Vagina (tissue), 2 donors: ENCODE measurements around the gene SEC16A. TPM values are rescaled to one million over a fixed set of nuclear protein-coding genes. Genes with fewer than 3 reads are reported as not detected.

Experiments used
- DNase-seq, 2 donors: peaks; one replicate each; pipeline ENCODE4 v3.0.0-alpha.2; 2017; ENCODE audit errors: extremely low spot score in 2 of 2
- H3K27ac ChIP-seq: fragments of 200-600 bp; sonication (generic); one replicate; pipeline ENCODE4 v1.5.1; 2019
- H3K27me3 ChIP-seq: fragments of 200-600 bp; sonication (generic); one replicate; pipeline ENCODE4 v1.5.1; 2019
- H3K36me3 ChIP-seq, 2 donors: fragments of 200-600 bp; sonication (generic); one replicate each; pipeline ENCODE4 v1.5.1; 2017 to 2019
- H3K4me1 ChIP-seq: fragments of 200-600 bp; sonication (generic); one replicate; pipeline ENCODE4 v1.5.1; 2019
- H3K4me3 ChIP-seq, 2 donors: fragments of 200-600 bp; sonication (generic); 1 replicate in 1 of 2; 2 replicates in 1 of 2; pipeline ENCODE4 v1.5.1; 2016 to 2019
- H3K9me3 ChIP-seq: fragments of 200-600 bp; sonication (generic); one replicate; pipeline ENCODE4 v1.5.1; 2019
- POLR2A ChIP-seq, 2 donors: fragments of 450-650 bp; IDR thresholded peaks; one replicate each; pipeline ENCODE4 v1.6.1; 2017; ENCODE audit warnings: antibody characterized with exemption in 2 of 2, mild to moderate bottlenecking in 2 of 2, moderate library complexity in 2 of 2
- POLR2AphosphoS5 ChIP-seq, 2 donors: sonication (generic); formaldehyde crosslinking; IDR thresholded peaks; one replicate each; pipeline ENCODE4 v1.9.0; 2017; ENCODE audit warnings: antibody characterized with exemption in 2 of 2, mild to moderate bottlenecking in 2 of 2, low read depth in 1 of 2; ENCODE audit not compliant: insufficient read depth in 1 of 2
- intact Hi-C: fragments of 100-400 bp; cut with DNase I; formaldehyde crosslinking; loops from one replicate; pipeline ENCODE4 v1.15.1; 2023
- total RNA-seq: library from RNA; depleted of rRNA; stranded (reverse); fragments of >200 nt; gene quantifications from one replicate; pipeline ENCODE4 v1.2.3, GENCODE V29; 2016
- TF ChIP-seq, protein P1 (sequence below), 3 experiments: fragments of 450-650 bp in 2 of 3; fragments of 200-600 bp in 1 of 3; sonication (generic) in 1 of 3; IDR thresholded peaks; one replicate each; pipeline ENCODE4 v1.5.1; 2017 to 2019; ENCODE audit warnings: antibody characterized with exemption in 3 of 3, mild to moderate bottlenecking in 2 of 3, moderate library complexity in 2 of 3

Gene SEC16A
- total RNA-seq, 1 donor from 2014 or later = 52.3 TPM

DNA sequence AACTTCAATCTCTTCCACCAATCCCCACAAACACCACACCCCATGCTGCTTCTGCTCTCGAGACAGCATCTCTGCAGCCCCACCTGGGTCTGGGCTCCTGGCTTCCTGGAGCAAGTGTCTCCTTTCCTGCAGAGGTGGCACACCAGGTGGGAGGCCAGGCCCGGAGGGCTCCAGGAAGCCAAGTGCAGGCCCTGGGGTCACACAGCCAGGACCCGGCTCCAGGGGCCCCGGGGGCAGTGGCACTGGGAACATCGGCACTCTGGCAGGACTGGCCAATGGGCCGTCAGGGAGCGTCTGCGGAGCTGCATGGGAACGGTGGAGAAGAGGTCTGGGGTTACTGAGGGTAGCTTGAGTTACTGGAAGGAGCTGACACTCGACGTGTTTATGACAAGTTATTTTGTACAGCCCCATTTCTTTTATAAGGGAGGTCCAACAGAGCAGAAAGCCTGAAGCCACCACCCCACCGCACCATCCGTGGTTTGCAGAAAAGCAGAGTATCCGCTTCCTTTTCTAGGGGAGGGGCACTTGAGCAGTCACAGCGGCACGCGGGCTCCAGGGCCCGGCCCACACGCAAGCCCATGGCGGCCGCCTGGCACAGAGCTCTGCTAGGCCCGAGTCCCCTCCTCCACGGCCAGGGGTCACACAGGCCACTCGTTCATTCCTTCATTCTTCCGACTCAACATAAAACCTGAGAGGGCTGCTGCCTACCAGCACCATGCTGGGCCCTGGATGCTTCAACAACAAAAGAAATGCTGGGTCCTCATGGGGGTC, 28.6 kb downstream of the SEC16A start:
- TF ChIP-seq POLR2A (IDR thresholded peaks at IDR 0.05) (no peak), POLR2AphosphoS5 (IDR thresholded peaks at IDR 0.05; ENCODE audit: insufficient read depth in 1 of 2, low read depth in 1 of 2) (no peak)
- TF ChIP-seq, protein P1, sequence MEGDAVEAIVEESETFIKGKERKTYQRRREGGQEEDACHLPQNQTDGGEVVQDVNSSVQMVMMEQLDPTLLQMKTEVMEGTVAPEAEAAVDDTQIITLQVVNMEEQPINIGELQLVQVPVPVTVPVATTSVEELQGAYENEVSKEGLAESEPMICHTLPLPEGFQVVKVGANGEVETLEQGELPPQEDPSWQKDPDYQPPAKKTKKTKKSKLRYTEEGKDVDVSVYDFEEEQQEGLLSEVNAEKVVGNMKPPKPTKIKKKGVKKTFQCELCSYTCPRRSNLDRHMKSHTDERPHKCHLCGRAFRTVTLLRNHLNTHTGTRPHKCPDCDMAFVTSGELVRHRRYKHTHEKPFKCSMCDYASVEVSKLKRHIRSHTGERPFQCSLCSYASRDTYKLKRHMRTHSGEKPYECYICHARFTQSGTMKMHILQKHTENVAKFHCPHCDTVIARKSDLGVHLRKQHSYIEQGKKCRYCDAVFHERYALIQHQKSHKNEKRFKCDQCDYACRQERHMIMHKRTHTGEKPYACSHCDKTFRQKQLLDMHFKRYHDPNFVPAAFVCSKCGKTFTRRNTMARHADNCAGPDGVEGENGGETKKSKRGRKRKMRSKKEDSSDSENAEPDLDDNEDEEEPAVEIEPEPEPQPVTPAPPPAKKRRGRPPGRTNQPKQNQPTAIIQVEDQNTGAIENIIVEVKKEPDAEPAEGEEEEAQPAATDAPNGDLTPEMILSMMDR (IDR thresholded peaks at IDR 0.05) = no peak
- Histone ChIP-seq H3K4me1 (no peaks in the 10 kb centered on the region), H3K4me3 (no peak overlapping the region), H3K9me3 (no peaks in the 10 kb centered on the region), H3K27me3 (no peaks in the 10 kb centered on the region), H3K27ac (no peak overlapping the region), H3K36me3 (peaks cover 0 to 83% of the 10 kb centered on the region in 2 donors)
- DNase-seq = no peak
- intact Hi-C loops = no loop called here

DNA sequence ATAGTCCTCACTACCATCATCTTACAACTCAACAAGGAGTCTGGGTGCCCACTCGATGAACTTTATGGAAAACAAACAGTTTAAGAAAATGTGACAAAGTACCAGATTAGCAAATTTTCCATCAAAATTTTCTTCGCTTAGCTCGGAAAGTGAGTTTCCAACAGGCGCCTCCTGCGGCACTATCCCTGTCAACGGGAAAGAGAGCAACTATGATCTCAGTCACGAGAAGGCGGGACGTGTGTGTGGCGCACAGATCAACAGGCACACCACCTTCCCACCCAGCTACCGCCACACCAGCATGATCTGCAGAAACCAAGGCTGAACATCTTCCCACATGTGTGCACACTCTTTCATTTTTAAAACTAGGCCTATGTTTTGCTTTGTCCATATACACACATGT, 29.5 kb downstream of the SEC16A start:
- no peak overlapping the region for H3K4me3 ChIP-seq
- H3K4me1 ChIP-seq = no peaks in the 10 kb centered on the region
- no peaks in the 10 kb centered on the region for H3K27me3 ChIP-seq
- no peak for DNase-seq
- no peak overlapping the region for H3K27ac ChIP-seq
- TF ChIP-seq POLR2A (IDR thresholded peaks at IDR 0.05) = no peak
- TF ChIP-seq POLR2AphosphoS5 (IDR thresholded peaks at IDR 0.05; ENCODE audit: insufficient read depth in 1 of 2, low read depth in 1 of 2) = no peak
- TF ChIP-seq, protein P1 (IDR thresholded peaks at IDR 0.05) = no peak
- intact Hi-C loops = no loop called here
- no peaks in the 10 kb centered on the region for H3K9me3 ChIP-seq
- H3K36me3 ChIP-seq = peaks cover 0 to 83% of the 10 kb centered on the region in 2 donors

DNA sequence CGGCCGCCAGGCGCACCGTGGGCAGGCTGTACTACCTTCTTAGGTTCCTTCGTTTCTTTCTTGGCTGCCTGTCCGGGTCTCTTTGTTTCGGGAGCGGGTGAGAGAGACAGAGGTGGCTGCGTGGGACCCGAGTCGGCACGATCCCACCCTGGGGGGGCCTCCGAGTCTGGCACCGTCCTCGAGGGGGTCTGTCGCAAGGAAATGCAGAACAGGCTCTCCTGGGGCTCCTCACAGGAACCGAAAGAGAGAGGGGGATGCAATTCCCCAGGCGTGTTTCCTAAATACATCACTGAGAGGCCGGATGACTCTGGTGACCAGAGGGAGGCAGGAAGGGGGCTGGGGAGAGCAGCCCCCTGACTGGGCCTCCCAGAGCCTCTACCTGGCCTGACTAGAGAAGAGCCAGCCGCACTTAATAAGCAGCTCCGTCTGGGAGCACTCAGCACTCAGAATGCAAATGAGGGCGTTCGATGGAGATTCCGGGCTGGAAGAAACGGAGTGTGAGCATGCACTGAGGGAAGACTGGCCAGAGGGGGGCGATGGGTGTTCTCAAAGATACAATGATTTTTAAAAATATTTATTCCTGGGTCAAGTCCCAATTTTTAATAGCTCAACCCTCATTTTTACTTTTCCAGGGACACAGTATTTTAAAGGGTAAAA, 31.5 kb downstream of the SEC16A start:
- TF ChIP-seq, protein P1 (IDR thresholded peaks at IDR 0.05) = no peak
- TF ChIP-seq POLR2A (IDR thresholded peaks at IDR 0.05) (no peak), POLR2AphosphoS5 (IDR thresholded peaks at IDR 0.05; ENCODE audit: insufficient read depth in 1 of 2, low read depth in 1 of 2) (no peak)
- H3K4me1 ChIP-seq = no peaks in the 10 kb centered on the region
- intact Hi-C loops = no loop called here
- H3K4me3 ChIP-seq = no peak overlapping the region
- H3K27ac ChIP-seq = no peak overlapping the region
- H3K9me3 ChIP-seq = no peaks in the 10 kb centered on the region
- no peak for DNase-seq
- H3K27me3 ChIP-seq = no peaks in the 10 kb centered on the region
- H3K36me3 ChIP-seq = peaks cover 0 to 81% of the 10 kb centered on the region in 2 donors

DNA sequence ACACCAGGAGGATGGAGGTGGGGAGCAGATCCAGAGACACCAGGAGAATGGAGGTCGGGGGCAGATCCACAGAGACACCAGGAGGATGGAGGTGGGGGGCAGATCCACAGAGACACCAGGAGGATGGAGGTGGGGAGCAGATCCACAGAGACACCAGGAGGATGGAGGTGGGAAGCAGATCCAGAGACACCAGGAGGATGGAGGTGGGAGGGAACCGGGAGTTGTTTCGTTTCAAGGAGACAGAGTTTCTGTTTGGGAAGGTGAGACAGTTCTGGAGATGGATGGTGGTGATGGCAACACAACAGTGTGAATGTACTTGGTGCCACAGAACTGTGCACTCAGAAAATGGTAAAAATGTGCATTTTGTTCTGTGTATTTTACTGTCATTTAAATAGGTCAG, 34.2 kb downstream of the SEC16A start:
- Histone ChIP-seq H3K27ac (no peak overlapping the region), H3K4me1 (no peaks in the 10 kb centered on the region), H3K27me3 (no peaks in the 10 kb centered on the region), H3K36me3 (peaks cover 0 to 80% of the 10 kb centered on the region in 2 donors), H3K4me3 (no peak overlapping the region), H3K9me3 (no peaks in the 10 kb centered on the region)
- no peak for TF ChIP-seq POLR2A (IDR thresholded peaks at IDR 0.05)
- TF ChIP-seq, protein P1 (IDR thresholded peaks at IDR 0.05) = no peak
- TF ChIP-seq POLR2AphosphoS5 (IDR thresholded peaks at IDR 0.05; ENCODE audit: insufficient read depth in 1 of 2, low read depth in 1 of 2) = no peak
- no peak for DNase-seq
- intact Hi-C loops = no loop called here
